ENCODE measurements around the gene URGCP.
A peak's percentile ranks its signal among the peaks of the same experiment; 100 is the strongest.

URGCP gene

GRCh38 chr7:43876241-43876640 lies 30.2 kb downstream of the URGCP start:
- H3K4me3 ChIP-seq (ENCODE audit: low read depth, low read length): no peak overlapping the region
- TF ChIP-seq POLR2A (IDR thresholded peaks at IDR 0.05; ENCODE audit: extremely low read depth, insufficient read length) (no peak), CTCF (IDR thresholded peaks at IDR 0.05; ENCODE audit: low read depth, low read length) (no peak), MYC (IDR thresholded peaks at IDR 0.05; ENCODE audit: low read depth, low read length) (no peak), MAX (IDR thresholded peaks at IDR 0.05; ENCODE audit: low read depth, low read length) (no peak)
- DNase-seq (ENCODE audit: low read depth): peak; percentile 83

- DNase-seq (ENCODE audit: low read depth): no peak
- no peak overlapping the region for H3K4me3 ChIP-seq (ENCODE audit: low read depth, low read length)
- TF ChIP-seq MYC (IDR thresholded peaks at IDR 0.05; ENCODE audit: low read depth, low read length): no peak
- TF ChIP-seq MAX (IDR thresholded peaks at IDR 0.05; ENCODE audit: low read depth, low read length): no peak
- no peak for TF ChIP-seq POLR2A (IDR thresholded peaks at IDR 0.05; ENCODE audit: extremely low read depth, insufficient read length)
- no peak for TF ChIP-seq CTCF (IDR thresholded peaks at IDR 0.05; ENCODE audit: low read depth, low read length)
These were observed 33.1 kb downstream of the URGCP start for GRCh38 chr7:43873300-43873699.

GRCh38 chr7:43872406-43873110 lies 33.8 kb downstream of the URGCP start:
- no peak for DNase-seq (ENCODE audit: low read depth)
- no peak overlapping the region for H3K4me3 ChIP-seq (ENCODE audit: low read depth, low read length)
- TF ChIP-seq MYC (IDR thresholded peaks at IDR 0.05; ENCODE audit: low read depth, low read length): no peak
- TF ChIP-seq MAX (IDR thresholded peaks at IDR 0.05; ENCODE audit: low read depth, low read length): no peak
- no peak for TF ChIP-seq CTCF (IDR thresholded peaks at IDR 0.05; ENCODE audit: low read depth, low read length)
- TF ChIP-seq POLR2A (IDR thresholded peaks at IDR 0.05; ENCODE audit: extremely low read depth, insufficient read length): no peak

GRCh38 chr7:43871064-43871463 lies 35.3 kb downstream of the URGCP start:
- H3K4me3 ChIP-seq (ENCODE audit: low read depth, low read length): no peak overlapping the region
- no peak for DNase-seq (ENCODE audit: low read depth)
- no peak for TF ChIP-seq MYC (IDR thresholded peaks at IDR 0.05; ENCODE audit: low read depth, low read length)

- no peak for TF ChIP-seq MAX (IDR thresholded peaks at IDR 0.05; ENCODE audit: low read depth, low read length)
- no peak for TF ChIP-seq CTCF (IDR thresholded peaks at IDR 0.05; ENCODE audit: low read depth, low read length)
- no peak for TF ChIP-seq MYC (IDR thresholded peaks at IDR 0.05; ENCODE audit: low read depth, low read length)
- TF ChIP-seq POLR2A (IDR thresholded peaks at IDR 0.05; ENCODE audit: extremely low read depth, insufficient read length): no peak
- peak; percentile 45 for DNase-seq (ENCODE audit: low read depth)
- H3K4me3 ChIP-seq (ENCODE audit: low read depth, low read length): peak overlapping the region; percentile 75
These were observed 36.1 kb downstream of the URGCP start for GRCh38 chr7:43870316-43870715.

- H3K4me3 ChIP-seq (ENCODE audit: low read depth, low read length): peak overlapping the region; percentile 75
- peak; percentile 90 for DNase-seq (ENCODE audit: low read depth)
- no peak for TF ChIP-seq POLR2A (IDR thresholded peaks at IDR 0.05; ENCODE audit: extremely low read depth, insufficient read length)
- TF ChIP-seq MYC (IDR thresholded peaks at IDR 0.05; ENCODE audit: low read depth, low read length): 0 out of 2 replicates have a peak, but pooled peaks have one; percentile 10
- peak; percentile 79; the same call in 1 of the 2 replicates for TF ChIP-seq MAX (IDR thresholded peaks at IDR 0.05; ENCODE audit: low read depth, low read length)
These were observed 36.5 kb downstream of the URGCP start for GRCh38 chr7:43869867-43870240.

All from NB4 (cell line).